ENCODE measurements around the gene TXNL4A.

TXNL4A gene

DNA sequence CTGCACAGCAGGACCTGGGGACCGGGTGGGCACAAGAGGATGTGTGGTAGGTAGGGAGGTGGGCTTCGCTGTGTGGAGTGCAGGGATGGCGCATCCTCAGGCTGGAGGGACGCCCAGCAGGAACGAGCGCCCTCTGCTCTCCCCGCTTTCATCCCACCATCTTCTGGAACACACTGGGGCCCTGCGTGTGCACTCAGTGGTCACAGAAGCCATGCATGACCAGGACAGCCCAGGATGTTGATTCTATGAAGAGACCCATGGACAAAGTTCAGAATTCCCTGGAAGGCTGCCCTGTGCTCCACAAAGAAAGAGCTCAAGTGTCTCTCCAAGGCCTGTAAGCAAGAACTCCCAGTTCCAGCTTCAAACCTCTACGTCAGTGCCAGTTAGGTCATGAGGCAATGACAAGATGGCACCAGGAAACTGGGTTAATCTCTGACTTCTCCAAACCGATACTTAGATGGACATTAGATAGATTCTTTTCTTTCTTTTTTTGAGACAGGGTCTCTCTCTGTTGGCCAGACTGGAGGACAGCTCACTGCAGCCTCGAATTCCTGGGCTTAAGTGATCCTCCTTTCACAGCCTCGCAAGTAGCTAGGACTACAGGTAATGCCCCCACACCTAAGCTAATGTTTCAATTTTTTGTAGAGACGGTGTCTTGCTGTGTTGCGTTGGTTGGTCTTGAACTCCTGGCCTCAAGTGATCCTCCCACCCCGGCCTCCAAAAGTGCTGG is 40.3 kb downstream of the TXNL4A start:
- DNase-seq: no peak

DNA sequence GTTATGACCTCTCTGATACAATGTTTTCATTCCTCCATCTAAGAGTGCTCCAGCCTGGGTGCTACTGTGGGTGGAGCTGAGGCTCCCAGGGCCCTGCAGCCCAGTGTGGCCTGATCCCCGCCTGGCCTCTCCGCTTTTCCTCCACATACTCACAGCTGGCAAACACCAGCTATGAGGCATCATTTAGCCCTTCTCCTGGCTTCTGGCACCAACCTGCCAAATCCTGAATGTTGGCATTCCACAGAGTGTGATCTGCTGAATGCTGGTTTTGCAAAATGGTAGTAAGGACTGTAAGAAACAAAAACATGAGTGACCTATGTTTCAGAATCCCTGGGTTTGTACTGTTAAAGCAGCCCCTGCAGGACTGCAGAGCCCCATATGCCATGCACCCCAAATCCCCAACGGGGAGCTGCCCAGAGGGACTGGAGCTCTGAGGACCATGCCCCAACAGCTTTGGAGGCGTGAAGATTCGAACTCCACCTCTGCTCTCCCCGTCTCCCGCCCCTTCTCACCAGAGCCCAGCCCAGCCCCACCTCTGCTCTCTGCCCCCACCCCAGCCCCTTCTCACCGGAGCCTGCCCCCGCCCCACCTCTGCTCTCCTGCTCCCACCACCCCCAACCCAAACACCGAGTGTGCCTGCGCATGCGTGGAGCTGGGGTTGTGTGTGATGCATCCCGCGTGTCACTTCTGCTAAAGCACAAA is 41.2 kb downstream of the TXNL4A start:
- DNase-seq: no peak

GRCh38 chr18:79945118-79946042 is 43.0 kb downstream of the TXNL4A start:
- no peak for DNase-seq

DNA sequence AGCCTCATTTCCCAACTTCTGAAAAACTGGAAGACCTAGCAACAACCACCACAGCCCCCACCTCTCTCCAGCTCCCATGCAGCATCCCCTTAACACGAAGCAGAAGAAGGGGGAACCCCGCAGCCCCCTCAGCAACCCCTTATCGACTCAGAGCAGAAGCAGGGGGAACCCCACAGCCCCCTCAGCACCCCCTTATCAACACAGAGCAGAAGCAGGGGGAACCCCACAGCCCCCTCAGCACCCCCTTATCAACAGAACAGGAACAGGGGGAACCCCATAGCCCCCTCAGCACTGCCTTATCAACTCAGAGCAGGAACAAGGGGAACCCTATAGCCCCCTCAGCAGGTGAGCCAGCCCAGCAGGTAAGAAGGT is 43.6 kb downstream of the TXNL4A start:
- DNase-seq: no peak

DNA sequence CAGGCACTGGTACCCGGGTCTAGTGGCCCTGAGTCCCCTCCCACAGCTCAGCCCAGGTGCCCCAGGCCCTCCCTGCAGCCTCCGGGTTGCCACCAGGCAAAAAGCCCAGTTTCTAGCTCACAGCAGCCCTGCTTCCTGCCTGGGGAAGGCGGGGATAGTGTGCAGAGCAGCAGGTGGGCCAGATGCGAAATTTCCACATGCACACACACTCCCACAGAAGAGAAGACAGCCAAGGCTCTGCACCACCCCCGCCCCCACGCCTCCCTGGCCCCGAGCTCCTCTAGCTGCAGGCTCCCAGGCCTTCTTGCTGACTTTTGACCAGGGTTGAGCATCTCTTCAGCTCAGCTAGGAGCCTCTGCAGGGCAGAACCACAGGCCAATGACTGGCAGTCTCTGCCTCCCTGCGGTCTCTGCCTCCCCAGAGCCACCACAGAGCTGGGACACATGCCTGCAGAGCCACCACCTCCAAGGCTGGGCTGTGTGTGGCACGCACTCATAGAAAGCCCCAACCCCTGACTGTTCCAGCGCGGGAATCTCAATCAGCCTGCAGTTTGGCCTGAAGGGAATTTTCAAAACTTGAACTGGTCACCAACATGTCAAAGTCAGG is 44.1 kb downstream of the TXNL4A start:
- no peak for DNase-seq

- no peak for DNase-seq
Observed at GRCh38 chr18:79943608-79944125, 44.7 kb downstream of the TXNL4A start.

- DNase-seq: no peak
Observed at GRCh38 chr18:79942786-79943607, 45.4 kb downstream of the TXNL4A start.

GRCh38 chr18:79942211-79942610 is 46.2 kb downstream of the TXNL4A start:
- no peak for DNase-seq

GRCh38 chr18:79941473-79942119 is 46.8 kb downstream of the TXNL4A start:
- no peak for DNase-seq

GRCh38 chr18:79940814-79941472 is 47.4 kb downstream of the TXNL4A start:
- DNase-seq: no peak

- DNase-seq: no peak
Observed at GRCh38 chr18:79940126-79940813, 48.1 kb downstream of the TXNL4A start.

DNA sequence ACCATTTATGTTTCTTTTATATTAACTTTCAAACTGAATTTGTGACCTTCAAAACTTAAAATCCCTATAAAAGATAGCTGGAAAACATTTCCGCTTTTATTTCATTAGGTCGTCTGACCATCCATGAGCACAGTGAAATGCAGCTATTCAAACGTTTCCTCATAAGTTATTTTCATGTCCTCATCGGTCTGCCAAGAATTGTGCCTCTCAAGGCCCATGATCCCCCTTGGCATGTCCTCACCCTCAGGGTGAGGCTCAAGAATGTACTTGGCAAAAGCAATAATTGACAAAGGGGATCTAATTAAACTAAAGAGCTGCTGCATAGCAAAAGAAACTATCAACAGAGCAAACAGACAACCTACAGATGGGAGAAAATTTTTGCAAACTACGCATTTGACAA is 49.3 kb downstream of the TXNL4A start:
- no peak for DNase-seq

- no peak for DNase-seq
Observed at GRCh38 chr18:79938196-79938595, 50.2 kb downstream of the TXNL4A start.

- DNase-seq: no peak
Observed at GRCh38 chr18:79937103-79937860, 51.1 kb downstream of the TXNL4A start.

DNA sequence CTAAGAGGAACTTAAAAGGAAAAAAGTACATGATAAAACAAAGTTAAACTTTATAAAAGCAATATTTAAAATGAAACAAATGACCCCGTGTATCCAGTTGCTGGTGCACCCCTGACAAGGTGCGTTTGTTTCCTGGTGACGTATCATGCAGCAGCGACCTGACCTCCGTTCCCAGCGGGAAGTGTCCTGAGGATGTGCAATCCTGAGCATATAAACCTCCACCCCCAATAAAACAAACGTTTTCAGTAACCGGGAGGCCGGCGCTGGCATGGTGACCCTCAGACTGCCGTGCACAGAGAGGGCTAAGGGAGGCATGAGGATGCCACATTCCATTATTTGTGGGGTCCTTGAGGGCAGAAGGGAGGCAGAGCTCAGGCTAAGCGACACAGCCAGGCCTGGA is 51.7 kb downstream of the TXNL4A start:
- no peak for DNase-seq

GRCh38 chr18:79935925-79936324 is 52.4 kb downstream of the TXNL4A start:
- DNase-seq: no peak

- DNase-seq: no peak
Observed at GRCh38 chr18:79935499-79935898, 52.9 kb downstream of the TXNL4A start.

- no peak for DNase-seq
Observed at GRCh38 chr18:79935098-79935480, 53.3 kb downstream of the TXNL4A start.

GRCh38 chr18:79934311-79935097 is 53.9 kb downstream of the TXNL4A start:
- peak; percentile 31 to 46 for DNase-seq

All from AML-193 (cell line).